Erythroblast (primary cell): Measurements from ENCODE around the gene PTPRN2.

ENCODE experiments used
- DNase-seq, 2 experiments: peaks; one replicate each; lab custom pipeline; 2025; lab: John Stamatoyannopoulos, UW
- GATA1 ChIP-seq: IDR thresholded peaks from 2 replicates; pipeline ENCODE4 v1.6.1; 2011; ENCODE audit warnings: low read depth, mild to moderate bottlenecking, control low read depth, low read length, moderate library complexity
- POLR2A ChIP-seq: IDR thresholded peaks from 2 replicates; pipeline ENCODE4 v1.6.1; 2011; ENCODE audit warnings: mild to moderate bottlenecking, low read length

Gene PTPRN2

GRCh38 chr7:158004123-158004490, 583.5 kb downstream of the PTPRN2 start:
- no peak for DNase-seq
- TF ChIP-seq GATA1 (no peak), POLR2A (no peak)

GRCh38 chr7:158003441-158004122, 584.0 kb downstream of the PTPRN2 start:
- DNase-seq: no peak
- TF ChIP-seq GATA1: no peak
- TF ChIP-seq POLR2A: no peak

GRCh38 chr7:158002486-158003080, 585.0 kb downstream of the PTPRN2 start:
- no peak for TF ChIP-seq POLR2A
- no peak for TF ChIP-seq GATA1
- no peak for DNase-seq

GRCh38 chr7:158001621-158002320, 585.9 kb downstream of the PTPRN2 start:
- no peak for DNase-seq
- TF ChIP-seq GATA1 (no peak), POLR2A (no peak)

GRCh38 chr7:158001003-158001402, 586.6 kb downstream of the PTPRN2 start:
- DNase-seq: no peak
- TF ChIP-seq POLR2A (no peak), GATA1 (no peak)

GRCh38 chr7:158000160-158000559, 587.5 kb downstream of the PTPRN2 start:
- TF ChIP-seq POLR2A (no peak), GATA1 (no peak)
- DNase-seq: no peak

- TF ChIP-seq GATA1: no peak
- no peak for TF ChIP-seq POLR2A
- no peak for DNase-seq
These were observed 588.6 kb downstream of the PTPRN2 start for GRCh38 chr7:157998884-157999552.

- DNase-seq: no peak
- TF ChIP-seq POLR2A: no peak
- no peak for TF ChIP-seq GATA1
These were observed 590.2 kb downstream of the PTPRN2 start for GRCh38 chr7:157997471-157997870.

- TF ChIP-seq POLR2A: no peak
- TF ChIP-seq GATA1: no peak
- DNase-seq: no peak
These were observed 590.6 kb downstream of the PTPRN2 start for GRCh38 chr7:157997080-157997440.

GRCh38 chr7:157996359-157997079, 591.1 kb downstream of the PTPRN2 start:
- DNase-seq: no peak
- TF ChIP-seq GATA1 (no peak), POLR2A (no peak)

- TF ChIP-seq POLR2A (no peak), GATA1 (no peak)
- no peak for DNase-seq
These were observed 591.8 kb downstream of the PTPRN2 start for GRCh38 chr7:157995815-157996214.

GRCh38 chr7:157994319-157994718, 593.3 kb downstream of the PTPRN2 start:
- TF ChIP-seq GATA1: no peak
- TF ChIP-seq POLR2A: no peak
- no peak for DNase-seq

GRCh38 chr7:157993406-157994105, 594.1 kb downstream of the PTPRN2 start:
- TF ChIP-seq GATA1: no peak
- TF ChIP-seq POLR2A: no peak
- no peak for DNase-seq
